ENCODE data around the gene ERO1A. TPM values are rescaled to one million over a fixed set of nuclear protein-coding genes. Genes with fewer than 3 reads are reported as not detected.

Gene ERO1A
- total RNA-seq, 2 donors from 2014 or later = 18.5 to 35.8 TPM

DNA sequence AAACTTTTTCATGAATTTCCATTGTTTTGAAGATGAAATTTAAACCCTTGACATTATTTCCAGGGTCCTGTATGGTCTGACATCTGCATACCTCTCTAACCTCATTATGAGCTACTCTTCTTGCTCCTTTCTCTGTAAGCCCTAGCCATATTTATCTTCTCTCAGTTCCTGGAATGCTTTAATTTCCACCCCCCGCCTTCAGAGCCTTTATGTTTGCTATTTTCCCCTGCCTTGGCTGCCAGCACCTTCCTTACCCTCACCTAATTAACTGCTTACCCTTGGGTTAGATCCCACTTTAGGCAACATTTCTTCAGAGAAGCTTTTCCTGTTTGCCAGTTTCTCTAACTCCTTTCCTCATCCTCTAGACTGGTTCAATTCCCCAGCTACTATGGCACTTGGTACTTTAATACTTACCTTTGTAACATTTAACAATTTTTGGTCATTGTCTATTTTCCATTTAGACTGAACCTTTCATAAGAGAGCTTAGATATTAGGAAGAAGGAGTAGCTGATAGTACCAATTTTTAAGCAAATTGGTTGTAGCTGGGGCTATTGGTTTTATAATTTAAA lies 40.6 kb upstream of the ERO1A start:
- 34% methylated on average over 1 of the region's 1 CpG for WGBS
- Histone ChIP-seq H3K4me3 (no peak overlapping the region), H3K36me3 (no peaks in the 10 kb centered on the region), H3K27me3 (replicated peaks; ENCODE audit: insufficient read depth) (no peaks in the 10 kb centered on the region), H3K9me3 (no peaks in the 10 kb centered on the region), H3K4me1 (replicated peaks) (no peaks in the 10 kb centered on the region), H3K27ac (no peak overlapping the region)
- no peak for DNase-seq (ENCODE audit: low spot score)
- intact Hi-C loops (cut with DNase I) = no loop called here
- TF ChIP-seq, protein P1, sequence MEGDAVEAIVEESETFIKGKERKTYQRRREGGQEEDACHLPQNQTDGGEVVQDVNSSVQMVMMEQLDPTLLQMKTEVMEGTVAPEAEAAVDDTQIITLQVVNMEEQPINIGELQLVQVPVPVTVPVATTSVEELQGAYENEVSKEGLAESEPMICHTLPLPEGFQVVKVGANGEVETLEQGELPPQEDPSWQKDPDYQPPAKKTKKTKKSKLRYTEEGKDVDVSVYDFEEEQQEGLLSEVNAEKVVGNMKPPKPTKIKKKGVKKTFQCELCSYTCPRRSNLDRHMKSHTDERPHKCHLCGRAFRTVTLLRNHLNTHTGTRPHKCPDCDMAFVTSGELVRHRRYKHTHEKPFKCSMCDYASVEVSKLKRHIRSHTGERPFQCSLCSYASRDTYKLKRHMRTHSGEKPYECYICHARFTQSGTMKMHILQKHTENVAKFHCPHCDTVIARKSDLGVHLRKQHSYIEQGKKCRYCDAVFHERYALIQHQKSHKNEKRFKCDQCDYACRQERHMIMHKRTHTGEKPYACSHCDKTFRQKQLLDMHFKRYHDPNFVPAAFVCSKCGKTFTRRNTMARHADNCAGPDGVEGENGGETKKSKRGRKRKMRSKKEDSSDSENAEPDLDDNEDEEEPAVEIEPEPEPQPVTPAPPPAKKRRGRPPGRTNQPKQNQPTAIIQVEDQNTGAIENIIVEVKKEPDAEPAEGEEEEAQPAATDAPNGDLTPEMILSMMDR (IDR thresholded peaks at IDR 0.05) = no peak
- TF ChIP-seq POLR2AphosphoS5 (IDR thresholded peaks at IDR 0.05) = no peak
- TF ChIP-seq POLR2A (IDR thresholded peaks at IDR 0.05) = no peak

GRCh38 chr14:52733824-52734223 lies 38.5 kb upstream of the ERO1A start:
- no peaks in the 10 kb centered on the region for H3K4me1 ChIP-seq (replicated peaks)
- H3K27ac ChIP-seq = no peak overlapping the region
- TF ChIP-seq POLR2A (IDR thresholded peaks at IDR 0.05) = no peak
- no peak for TF ChIP-seq POLR2AphosphoS5 (IDR thresholded peaks at IDR 0.05)
- TF ChIP-seq, protein P1 (IDR thresholded peaks at IDR 0.05) = no peak
- no peaks in the 10 kb centered on the region for H3K9me3 ChIP-seq
- H3K4me3 ChIP-seq = no peak overlapping the region
- no peaks in the 10 kb centered on the region for H3K27me3 ChIP-seq (replicated peaks; ENCODE audit: insufficient read depth)
- intact Hi-C loops (cut with DNase I) = no loop called here
- no peaks in the 10 kb centered on the region for H3K36me3 ChIP-seq
- no peak for DNase-seq (ENCODE audit: low spot score)
- WGBS = 97% methylated on average over 9 of the region's 9 CpGs

GRCh38 chr14:52730709-52731111 lies 35.4 kb upstream of the ERO1A start:
- 2% methylated on average over 11 of the region's 11 CpGs for WGBS
- H3K36me3 ChIP-seq = no peaks in the 10 kb centered on the region
- H3K4me3 ChIP-seq = peak overlapping the region; percentile 47 to 87
- H3K27me3 ChIP-seq (replicated peaks; ENCODE audit: insufficient read depth) = no peaks in the 10 kb centered on the region
- no peaks in the 10 kb centered on the region for H3K9me3 ChIP-seq
- no peak for DNase-seq (ENCODE audit: low spot score)
- H3K27ac ChIP-seq = peak overlapping the region; percentile 83 to 84
- intact Hi-C loops (cut with DNase I) = no loop called here
- TF ChIP-seq POLR2AphosphoS5 (IDR thresholded peaks at IDR 0.05) (no peak), POLR2A (IDR thresholded peaks at IDR 0.05) (no peak)
- TF ChIP-seq, protein P1 (IDR thresholded peaks at IDR 0.05) = no peak
- H3K4me1 ChIP-seq (replicated peaks) = no peaks in the 10 kb centered on the region

GRCh38 chr14:52729925-52730708 lies 34.8 kb upstream of the ERO1A start, which contains the start of gene STYX:
Gene STYX, plus strand, starts transcription at chr14:52730166. Its CDS starts 309 bp downstream, at chr14:52730475.
- Histone ChIP-seq H3K4me1 (replicated peaks) (no peaks in the 10 kb centered on the region), H3K4me3 (peak within 1 kb of the TSS; percentile 47 to 87), H3K9me3 (no peaks in the 10 kb centered on the region), H3K27ac (peak within 1 kb of the TSS; percentile 83 to 84), H3K27me3 (replicated peaks; ENCODE audit: insufficient read depth) (no peaks in the 10 kb centered on the region), H3K36me3 (no peaks in the 10 kb centered on the region)
- intact Hi-C loops (cut with DNase I) = no loop called here
- peak; percentile 99 for DNase-seq (ENCODE audit: low spot score)
- WGBS = under 1% methylated on average over 70 of the region's 72 CpGs
- peak; percentile 96 for TF ChIP-seq POLR2A (IDR thresholded peaks at IDR 0.05)
- peak; percentile 94 for TF ChIP-seq POLR2AphosphoS5 (IDR thresholded peaks at IDR 0.05)
- TF ChIP-seq, protein P1 (IDR thresholded peaks at IDR 0.05) = peak; percentile 15 to 67 (median 42)

Measured in prostate gland (tissue), 2 donors.